AG20443 (cell line): Measurements from ENCODE around the gene ATOH8.

Experiments used
- DNase-seq: peaks from one replicate; pipeline ENCODE4 v3.0.0; 2012; ENCODE audit warnings: low spot score, mixed read lengths

ATOH8 gene

GRCh38 chr2:85787282-85787980 is 33.6 kb downstream of the ATOH8 start:
- DNase-seq, result no peak

- DNase-seq, result no peak
Measured at GRCh38 chr2:85787981-85788340, 34.2 kb downstream of the ATOH8 start.

GRCh38 chr2:85788603-85789002 is 34.8 kb downstream of the ATOH8 start:
- no peak for DNase-seq

- DNase-seq, result no peak
Measured at GRCh38 chr2:85789271-85789670, 35.5 kb downstream of the ATOH8 start.

GRCh38 chr2:85790032-85790431 is 36.2 kb downstream of the ATOH8 start:
- DNase-seq, result no peak

GRCh38 chr2:85790499-85791188 is 36.9 kb downstream of the ATOH8 start:
- no peak for DNase-seq

- no peak for DNase-seq
Measured at GRCh38 chr2:85791704-85792565, 38.1 kb downstream of the ATOH8 start.

- peak; percentile 72 for DNase-seq
Measured at GRCh38 chr2:85792783-85793441, 39.1 kb downstream of the ATOH8 start.

GRCh38 chr2:85793584-85793983 is 39.8 kb downstream of the ATOH8 start:
- DNase-seq, result no peak

GRCh38 chr2:85794038-85794441 is 40.2 kb downstream of the ATOH8 start:
- DNase-seq, result no peak

- DNase-seq, result no peak
Measured at GRCh38 chr2:85794491-85795121, 40.8 kb downstream of the ATOH8 start.

- no peak for DNase-seq
Measured at GRCh38 chr2:85795331-85796045, 41.7 kb downstream of the ATOH8 start.

GRCh38 chr2:85796046-85796340 is 42.2 kb downstream of the ATOH8 start:
- DNase-seq, result no peak

- DNase-seq, result peak; percentile 83
Measured at GRCh38 chr2:85796341-85797262, 42.8 kb downstream of the ATOH8 start.

GRCh38 chr2:85797263-85797660 is 43.5 kb downstream of the ATOH8 start:
- DNase-seq, result no peak

- DNase-seq, result peak; percentile 46
Measured at GRCh38 chr2:85797921-85798320, 44.1 kb downstream of the ATOH8 start.

- DNase-seq, result no peak
Measured at GRCh38 chr2:85799215-85799956, 45.6 kb downstream of the ATOH8 start.

- no peak for DNase-seq
Measured at GRCh38 chr2:85800586-85800985, 46.8 kb downstream of the ATOH8 start.

GRCh38 chr2:85801871-85802270 is 48.1 kb downstream of the ATOH8 start:
- no peak for DNase-seq
